PC-9 (cell line): ENCODE data around the gene SBF2.

Experiments used
- CTCF ChIP-seq: fragments of 200-600 bp; sonication (generic); conservative IDR thresholded peaks from 2 replicates; pipeline ENCODE4 v1.6.1; 2017; ENCODE audit warnings: mixed run types, antibody characterized with exemption, mild to moderate bottlenecking, moderate library complexity
- EZH2 ChIP-seq: fragments of 200-600 bp; sonication (generic); IDR thresholded peaks from 2 replicates; pipeline ENCODE4 v1.8.0; 2017; ENCODE audit warnings: antibody characterized with exemption, low read depth

DNA sequence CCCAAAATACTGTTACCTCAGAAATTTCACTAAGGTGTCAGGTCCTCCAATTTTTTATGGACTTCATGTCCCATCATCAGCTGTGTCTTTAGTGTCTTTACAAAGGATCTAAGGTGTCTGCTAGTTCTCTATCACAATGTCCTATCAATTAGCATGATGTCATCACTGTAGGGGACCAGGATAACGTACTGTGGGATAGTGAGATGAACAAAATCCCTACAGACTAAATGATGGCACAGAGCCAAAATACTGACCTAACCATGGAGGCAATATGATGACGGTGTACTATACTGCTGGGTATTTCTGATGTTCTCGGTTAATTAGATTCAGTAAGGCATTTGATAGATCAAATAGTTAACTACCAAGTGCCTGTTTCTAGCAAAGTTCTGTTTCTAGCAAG is 82.5 kb downstream of the SBF2 start:
- TF ChIP-seq CTCF (no peak), EZH2 (no peak)
